Endothelial cell of umbilical vein (primary cell): ENCODE data around the gene KCTD1. TPM values are rescaled to one million over a fixed set of nuclear protein-coding genes. Genes with fewer than 3 reads are reported as not detected.

ENCODE experiments used
- BruUV-seq: library from RNA; stranded (reverse); fragments of 400-500 nt; replicated peaks from 2 replicates; lab custom pipeline; 2021; lab: Mats Ljungman, UMichigan
- CTCF ChIA-PET: fragments of 300-600, 350-600 bp; sonication (Branson Sonifier 250); formaldehyde crosslinking; loops from one replicate; lab custom pipeline; 2021; ENCODE audit warnings: antibody characterized with exemption, inconsistent platforms; lab: Charles Lee
- POLR2A ChIA-PET: fragments of 300-600, 350-600 bp; sonication (Branson Sonifier 250); formaldehyde crosslinking; loops from one replicate; lab custom pipeline; 2021; ENCODE audit warnings: antibody characterized with exemption, inconsistent platforms; lab: Charles Lee
- DNase-seq: peaks from one replicate; pipeline ENCODE4 v3.0.0-alpha.2; 2011; ENCODE audit warnings: low read depth, low spot score
- FAIRE-seq: peaks from 2 replicates; lab custom pipeline; 2011; peaks lifted over from hg19 to GRCh38; lab: Jason Lieb, UNC
- H2AFZ ChIP-seq: 2 replicates; pipeline ENCODE4 v1.6.0; 2012; ENCODE audit warnings: low read depth, low read length, control low read depth, inconsistent platforms
- H3K27ac ChIP-seq: 2 replicates; pipeline ENCODE4 v1.5.1; 2011; ENCODE audit warnings: low read depth, mild to moderate bottlenecking, control low read depth, low read length, moderate library complexity; ENCODE audit not compliant: insufficient read depth
- H3K27me3 ChIP-seq, 2 experiments: 2 replicates each; pipeline versions ENCODE4 v1.6.0 to v1.6.1; 2011; ENCODE audit warnings: low read length in 2 of 2, mixed read lengths in 1 of 2; ENCODE audit not compliant: control insufficient read depth in 2 of 2, insufficient read depth in 2 of 2
- H3K36me3 ChIP-seq, 2 experiments: 2 replicates in 1 of 2; 3 replicates in 1 of 2; pipeline ENCODE4 v1.5.1; 2011; ENCODE audit warnings: low read length in 2 of 2, mild to moderate bottlenecking in 1 of 2, moderate library complexity in 1 of 2; ENCODE audit not compliant: control insufficient read depth in 2 of 2, insufficient read depth in 2 of 2; ENCODE audit errors: extremely low read depth in 1 of 2
- H3K4me1 ChIP-seq: 3 replicates; pipeline ENCODE4 v1.5.1; 2011; ENCODE audit warnings: mild to moderate bottlenecking, low read length; ENCODE audit not compliant: control insufficient read depth, insufficient read depth; ENCODE audit errors: extremely low read depth
- H3K4me2 ChIP-seq: 2 replicates; pipeline ENCODE4 v1.6.1; 2011; ENCODE audit warnings: low read length, control low read depth, mixed read lengths; ENCODE audit not compliant: insufficient read depth
- H3K4me3 ChIP-seq, 3 experiments: fragments of 200-600 bp in 1 of 3; sonication (generic), shearing (Covaris generic) in 1 of 3; replicated peaks in 1 of 3; 2 replicates each; pipeline ENCODE4 v1.5.1; 2011 to 2016; ENCODE audit warnings: control low read depth in 3 of 3, low read length in 3 of 3, mild to moderate bottlenecking in 2 of 3, inconsistent platforms in 1 of 3, low read depth in 1 of 3, moderate library complexity in 1 of 3; ENCODE audit not compliant: insufficient read depth in 1 of 3
- H3K79me2 ChIP-seq: 2 replicates; pipeline ENCODE4 v1.6.0; 2012; ENCODE audit warnings: low read length, inconsistent platforms; ENCODE audit not compliant: control insufficient read depth, insufficient read depth
- H3K9ac ChIP-seq: replicated peaks from 2 replicates; pipeline ENCODE3; 2011; ENCODE audit warnings: low read length, control low read depth; ENCODE audit not compliant: insufficient read depth; ENCODE audit errors: extremely low read depth
- H3K9me1 ChIP-seq: replicated peaks from 3 replicates; pipeline ENCODE4 v1.6.0; 2011; ENCODE audit warnings: mild to moderate bottlenecking, low read length; ENCODE audit not compliant: control insufficient read depth, insufficient read depth; ENCODE audit errors: extremely low read depth
- H3K9me3 ChIP-seq: replicated peaks from 2 replicates; pipeline ENCODE4 v1.5.1; 2012; ENCODE audit warnings: low read length, inconsistent platforms; ENCODE audit not compliant: control insufficient read depth, insufficient read depth
- H4K20me1 ChIP-seq: replicated peaks from 2 replicates; pipeline ENCODE3; 2011; ENCODE audit warnings: mild to moderate bottlenecking, low read length; ENCODE audit not compliant: control insufficient read depth, insufficient read depth; ENCODE audit errors: extremely low read depth
- CTCF ChIP-seq, 2 donors: IDR thresholded peaks; 1 replicate in 1 of 2; 2 replicates in 1 of 2; pipeline ENCODE4 v1.5.1; 2011; ENCODE audit warnings: low read length in 2 of 2, mild to moderate bottlenecking in 2 of 2, moderate library complexity in 2 of 2, control low read depth in 1 of 2, inconsistent platforms in 1 of 2, low read depth in 1 of 2; ENCODE audit not compliant: insufficient read depth in 1 of 2; ENCODE audit errors: extremely low read depth in 1 of 2
- EZH2 ChIP-seq: IDR thresholded peaks from 2 replicates; pipeline ENCODE4 v1.6.1; 2012; ENCODE audit warnings: borderline replicate concordance, low read depth, mild to moderate bottlenecking, moderate library complexity, low read length, inconsistent platforms; ENCODE audit not compliant: severe bottlenecking
- FOS ChIP-seq: IDR thresholded peaks from 2 replicates; pipeline ENCODE4 v1.6.1; 2011; ENCODE audit warnings: mild to moderate bottlenecking, low read length, moderate library complexity, borderline replicate concordance; ENCODE audit not compliant: insufficient read depth
- GATA2 ChIP-seq: IDR thresholded peaks from 2 replicates; pipeline ENCODE4 v1.7.0; 2011; ENCODE audit warnings: low read depth, mild to moderate bottlenecking, moderate library complexity, mixed read lengths, low read length; ENCODE audit not compliant: insufficient read length, insufficient read depth
- JUN ChIP-seq: IDR thresholded peaks from 2 replicates; pipeline ENCODE4 v1.6.1; 2011; ENCODE audit warnings: borderline replicate concordance, low read depth; ENCODE audit not compliant: insufficient read length, insufficient read depth
- MAX ChIP-seq: IDR thresholded peaks from 2 replicates; pipeline ENCODE4 v1.6.1; 2011; ENCODE audit not compliant: insufficient read depth, insufficient read length
- MYC ChIP-seq: IDR thresholded peaks from one replicate; pipeline ENCODE4 v1.6.1; 2011; ENCODE audit warnings: mild to moderate bottlenecking, low read depth, low read length
- POLR2A ChIP-seq: IDR thresholded peaks from 2 replicates; pipeline ENCODE4 v1.6.1; 2012; ENCODE audit warnings: low read depth, mild to moderate bottlenecking, control low read depth, low read length
- POLR2AphosphoS5 ChIP-seq: IDR thresholded peaks from 2 replicates; pipeline ENCODE4 v1.6.1; 2012; ENCODE audit warnings: low read depth, mild to moderate bottlenecking, control low read depth, low read length, moderate library complexity; ENCODE audit not compliant: insufficient read depth
- dilution Hi-C: fragments of 300-500 bp; cut with MboI; formaldehyde crosslinking; loops from one replicate; pipeline ENCODE4 v1.15.0; 2019; ENCODE audit warnings: low sequenced_read_pairs; ENCODE audit not compliant: extremely low pct_ligation_motif_present
- intact Hi-C: fragments of 100-400 bp; cut with micrococcal nuclease; formaldehyde crosslinking; loops from one replicate; pipeline ENCODE4 v1.10.0; 2022
- polyA plus RNA-seq, 4 experiments: library from polyadenylated mRNA; depleted of rRNA in 3 of 4; stranded (reverse) in 3 of 4; unstranded in 1 of 4; fragments of >200 nt; gene quantifications; 2 replicates each; pipeline versions ENCODE4 v1.2.1 to v1.2.3, GENCODE V29; 2011 to 2012; ENCODE audit warnings: missing spikeins in 1 of 4
- total RNA-seq: library from RNA; stranded (reverse); gene quantifications from 2 replicates; pipeline ENCODE4 v1.2.3, GENCODE V29; 2021

Gene KCTD1
- total and polyA plus RNA-seq, 2 donors (not counting 3 experiments of a cell fraction or from before 2014, with no cell fraction given): 6.1 to 12.1 TPM

- Histone ChIP-seq H3K4me3 (no peak overlapping the region), H3K36me3 (no peaks in the 10 kb centered on the region), H3K9me3 (no peaks in the 10 kb centered on the region), H4K20me1 (no peaks in the 10 kb centered on the region), H2AFZ (no peak overlapping the region), H3K4me2 (no peak overlapping the region), H3K27ac (no peak overlapping the region), H3K9ac (no peak overlapping the region), H3K79me2 (no peaks in the 10 kb centered on the region), H3K9me1 (no peaks in the 10 kb centered on the region), H3K4me1 (peaks cover 24% of the 10 kb centered on the region), H3K27me3 (no peaks in the 10 kb centered on the region)
- intact Hi-C loops (no loop called here), dilution Hi-C loops (no loop called here)
- ChIA-PET CTCF (interaction anchor here (1.0 kb wide), 1 partner anchor 9 kb away, joined by 3 read pairs; no protein-coding TSS in a partner anchor), POLR2A (no interaction called here)
- DNase-seq: no peak
- TF ChIP-seq POLR2A (no peak), JUN (no peak), FOS (no peak), MYC (no peak), CTCF (IDR thresholded peaks at IDR 0.05; ENCODE audit: extremely low read depth in 1 of 2, insufficient read depth in 1 of 2, low read depth in 1 of 2, low read length in 2 of 2) (no peak)
- BruUV-seq: no TSS peak
- FAIRE-seq: no peak
These were observed 64.7 kb downstream of the KCTD1 start for GRCh38 chr18:26483633-26484032.

GRCh38 chr18:26482569-26482968 lies 65.8 kb downstream of the KCTD1 start:
- H4K20me1 ChIP-seq: no peaks in the 10 kb centered on the region
- H3K9ac ChIP-seq: no peak overlapping the region
- POLR2A ChIA-PET: no interaction called here
- H3K4me2 ChIP-seq: no peak overlapping the region
- DNase-seq: no peak
- CTCF ChIA-PET: interaction anchor here (3.2 kb wide), 1 partner anchor 66 kb away, joined by 12 read pairs; the partner anchor contains the start of gene KCTD1
- no peak overlapping the region for H3K27ac ChIP-seq
- H3K36me3 ChIP-seq: no peaks in the 10 kb centered on the region
- BruUV-seq: no TSS peak
- no peaks in the 10 kb centered on the region for H3K9me3 ChIP-seq
- no peaks in the 10 kb centered on the region for H3K27me3 ChIP-seq
- no peak overlapping the region for H2AFZ ChIP-seq
- peaks cover 31% of the 10 kb centered on the region for H3K4me1 ChIP-seq
- TF ChIP-seq POLR2A: no peak
- no peak for TF ChIP-seq MYC
- no peak for TF ChIP-seq POLR2AphosphoS5
- TF ChIP-seq GATA2: no peak
- TF ChIP-seq FOS: no peak
- TF ChIP-seq CTCF (IDR thresholded peaks at IDR 0.05; ENCODE audit: extremely low read depth in 1 of 2, insufficient read depth in 1 of 2, low read depth in 1 of 2, low read length in 2 of 2): no peak
- TF ChIP-seq EZH2: no peak
- no peak for TF ChIP-seq JUN
- TF ChIP-seq MAX: no peak
- H3K79me2 ChIP-seq: no peaks in the 10 kb centered on the region
- FAIRE-seq: no peak
- H3K4me3 ChIP-seq: no peak overlapping the region
- H3K9me1 ChIP-seq: no peaks in the 10 kb centered on the region
- intact Hi-C loops: no loop called here
- dilution Hi-C loops: no loop called here
